Astrocyte of the cerebellum (primary cell): ENCODE measurements around the gene TCAF1.

Experiments
- DNase-seq: peaks from one replicate; pipeline ENCODE4 v3.0.0-alpha.2; 2011; ENCODE audit warnings: low read depth
- H3K4me3 ChIP-seq: 2 replicates; pipeline ENCODE4 v1.5.1; 2011; ENCODE audit warnings: mild to moderate bottlenecking, low read depth, low read length, moderate library complexity
- CTCF ChIP-seq: IDR thresholded peaks from 2 replicates; pipeline ENCODE4 v1.5.1; 2012; ENCODE audit warnings: low read length, low read depth, moderate library complexity, mild to moderate bottlenecking; ENCODE audit errors: missing control alignments
- in situ Hi-C: cut with HindIII; loops from 2 replicates; pipeline ENCODE4 v1.10.0; 2017; ENCODE audit warnings: low sequenced_read_pairs

TCAF1 gene

GRCh38 chr7:143936087-143937009 is 34.4 kb upstream of the TCAF1 start:
- no peak for DNase-seq
- H3K4me3 ChIP-seq = no peak overlapping the region
- in situ Hi-C loops = no loop called here
- no peak for TF ChIP-seq CTCF

GRCh38 chr7:143934526-143935325 is 32.8 kb upstream of the TCAF1 start, which contains the start of gene OR2F2:
Gene OR2F2 (plus strand): TSS chr7:143935233. CDS start chr7:143935233, 0 bp downstream.
- in situ Hi-C loops = no loop called here
- H3K4me3 ChIP-seq = no peak within 1 kb of the TSS
- no peak for TF ChIP-seq CTCF
- DNase-seq = no peak

GRCh38 chr7:143931739-143932138 is 29.8 kb upstream of the TCAF1 start:
- H3K4me3 ChIP-seq = no peak overlapping the region
- no peak for DNase-seq
- in situ Hi-C loops = no loop called here
- TF ChIP-seq CTCF = no peak

- TF ChIP-seq CTCF = no peak
- no peak overlapping the region for H3K4me3 ChIP-seq
- in situ Hi-C loops = no loop called here
- DNase-seq = no peak
Measured at GRCh38 chr7:143929224-143929920, 27.4 kb upstream of the TCAF1 start.

GRCh38 chr7:143924851-143925250 is 22.9 kb upstream of the TCAF1 start:
- no peak for DNase-seq
- no peak for TF ChIP-seq CTCF
- H3K4me3 ChIP-seq = no peak overlapping the region
- in situ Hi-C loops = no loop called here

GRCh38 chr7:143914938-143915652 is 13.1 kb upstream of the TCAF1 start:
- in situ Hi-C loops = no loop called here
- no peak overlapping the region for H3K4me3 ChIP-seq
- no peak for TF ChIP-seq CTCF
- no peak for DNase-seq
